KMS-11 (cell line): ENCODE data around the gene UBE2E2.

Experiments used
- H2AFZ ChIP-seq: fragments of 200-600 bp; sonication (generic); 2 replicates; pipeline ENCODE4 v1.6.1; 2016; ENCODE audit warnings: antibody characterized with exemption, mixed run types, low read depth
- H3K27ac ChIP-seq: fragments of 200-600 bp; sonication (generic); 2 replicates; pipeline ENCODE4 v1.6.1; 2016; ENCODE audit warnings: mild to moderate bottlenecking, mixed run types
- H3K27me3 ChIP-seq: fragments of 200-600 bp; sonication (generic); 2 replicates; pipeline ENCODE4 v1.6.1; 2017; ENCODE audit warnings: mild to moderate bottlenecking, low read depth, mixed run types, moderate library complexity; ENCODE audit not compliant: insufficient read depth
- H3K36me3 ChIP-seq: fragments of 200-600 bp; sonication (generic); 2 replicates; pipeline ENCODE4 v1.6.1; 2017; ENCODE audit warnings: mild to moderate bottlenecking, mixed run types; ENCODE audit not compliant: insufficient read depth
- H3K4me1 ChIP-seq: fragments of 200-600 bp; sonication (generic); 2 replicates; pipeline ENCODE4 v1.6.1; 2016; ENCODE audit warnings: mild to moderate bottlenecking, low read depth, mixed run types; ENCODE audit not compliant: poor library complexity, severe bottlenecking
- H3K4me2 ChIP-seq: fragments of 200-600 bp; sonication (generic); 2 replicates; pipeline ENCODE4 v1.7.0; 2016; ENCODE audit warnings: mild to moderate bottlenecking, mixed run types
- H3K4me3 ChIP-seq: fragments of 200-600 bp; sonication (generic); IDR thresholded peaks from 2 replicates; pipeline ENCODE4 v1.6.1; 2017; ENCODE audit warnings: low read depth, low read length, mixed read lengths; ENCODE audit not compliant: insufficient read depth
- H3K79me2 ChIP-seq: fragments of 200-600 bp; sonication (generic); 2 replicates; pipeline ENCODE4 v1.6.1; 2016; ENCODE audit warnings: low read depth, mixed run types; ENCODE audit not compliant: insufficient read depth
- H3K9ac ChIP-seq: fragments of 200-600 bp; sonication (generic); 2 replicates; pipeline ENCODE4 v1.6.1; 2016; ENCODE audit warnings: mild to moderate bottlenecking, mixed run types
- H4K20me1 ChIP-seq: fragments of 200-600 bp; sonication (generic); 2 replicates; pipeline ENCODE4 v1.6.1; 2016; ENCODE audit warnings: mild to moderate bottlenecking, mixed run types; ENCODE audit not compliant: insufficient read depth
- CTCF ChIP-seq: fragments of 200-600 bp; sonication (generic); conservative IDR thresholded peaks from 2 replicates; pipeline ENCODE4 v1.6.1; 2017; ENCODE audit warnings: low read depth, mild to moderate bottlenecking, antibody characterized with exemption, low read length, moderate library complexity, mixed read lengths

Gene UBE2E2

DNA sequence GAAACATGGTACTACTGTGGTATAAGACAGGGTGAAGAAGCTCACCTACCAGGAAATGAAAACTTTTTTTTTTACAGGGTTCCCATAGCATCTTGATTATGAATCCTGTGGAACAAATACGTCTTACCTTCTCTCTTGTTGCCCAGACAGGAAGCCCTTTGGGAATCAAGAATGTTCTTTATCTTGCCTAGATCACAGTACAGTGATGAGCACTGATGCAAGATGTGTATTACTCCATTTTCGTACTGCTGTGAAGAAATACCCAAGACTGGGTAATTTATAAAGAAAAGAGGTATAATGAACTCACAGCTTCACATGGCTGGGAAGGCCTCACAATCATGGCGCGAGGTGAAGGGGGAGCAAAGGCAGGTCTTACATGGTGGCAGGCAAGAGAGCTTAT is 281.3 kb downstream of the UBE2E2 start:
- Histone ChIP-seq H2AFZ (no peak overlapping the region), H4K20me1 (no peaks in the 10 kb centered on the region), H3K79me2 (no peaks in the 10 kb centered on the region), H3K4me1 (no peaks in the 10 kb centered on the region), H3K9ac (no peak overlapping the region), H3K27me3 (no peaks in the 10 kb centered on the region), H3K27ac (no peak overlapping the region), H3K4me3 (no peak overlapping the region), H3K36me3 (no peaks in the 10 kb centered on the region), H3K4me2 (no peak overlapping the region)
- TF ChIP-seq CTCF = no peak

- no peak for TF ChIP-seq CTCF
- no peaks in the 10 kb centered on the region for H4K20me1 ChIP-seq
Measured at GRCh38 chr3:23485922-23486321, 282.8 kb downstream of the UBE2E2 start.

DNA sequence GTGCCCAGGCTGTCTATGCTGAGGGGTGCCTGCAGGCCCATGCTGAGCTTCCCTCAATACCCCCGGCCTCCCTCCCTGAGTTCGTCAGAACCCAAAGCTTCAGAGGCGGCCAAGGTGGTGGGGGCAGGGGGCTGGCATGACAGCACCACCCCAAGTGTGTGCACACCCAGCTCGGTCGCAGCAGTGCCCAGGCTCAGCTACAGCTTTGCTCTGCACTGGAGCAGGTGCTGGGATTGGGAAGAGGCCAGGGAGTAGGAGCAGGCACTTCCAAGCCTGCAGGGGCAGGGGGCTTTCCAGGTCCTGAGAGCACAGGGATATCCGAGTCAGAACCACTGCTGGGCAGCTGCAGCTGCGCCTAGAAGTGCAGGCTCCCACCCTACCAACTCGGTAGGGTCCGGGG is 283.9 kb downstream of the UBE2E2 start:
- TF ChIP-seq CTCF = no peak
- no peaks in the 10 kb centered on the region for H3K36me3 ChIP-seq
- no peaks in the 10 kb centered on the region for H3K79me2 ChIP-seq
- H3K9ac ChIP-seq = no peak overlapping the region
- no peak overlapping the region for H3K4me2 ChIP-seq
- no peaks in the 10 kb centered on the region for H4K20me1 ChIP-seq
- H3K27ac ChIP-seq = no peak overlapping the region
- no peaks in the 10 kb centered on the region for H3K4me1 ChIP-seq
- H3K4me3 ChIP-seq = no peak overlapping the region
- H3K27me3 ChIP-seq = no peaks in the 10 kb centered on the region
- H2AFZ ChIP-seq = no peak overlapping the region

More at GRCh38 chr3:23485922-23486321, 282.8 kb downstream of the UBE2E2 start:
- H3K4me1 ChIP-seq = no peaks in the 10 kb centered on the region
- no peaks in the 10 kb centered on the region for H3K79me2 ChIP-seq
- no peak overlapping the region for H3K27ac ChIP-seq
- H3K4me2 ChIP-seq = no peak overlapping the region
- H3K27me3 ChIP-seq = no peaks in the 10 kb centered on the region
- no peak overlapping the region for H3K9ac ChIP-seq
- no peak overlapping the region for H3K4me3 ChIP-seq
- no peaks in the 10 kb centered on the region for H3K36me3 ChIP-seq
- no peak overlapping the region for H2AFZ ChIP-seq

- Histone ChIP-seq H2AFZ (no peak overlapping the region), H3K4me2 (no peak overlapping the region), H3K79me2 (no peaks in the 10 kb centered on the region), H4K20me1 (no peaks in the 10 kb centered on the region), H3K4me3 (no peak overlapping the region), H3K36me3 (no peaks in the 10 kb centered on the region), H3K27me3 (no peaks in the 10 kb centered on the region), H3K9ac (no peak overlapping the region), H3K27ac (no peak overlapping the region), H3K4me1 (no peaks in the 10 kb centered on the region)
- no peak for TF ChIP-seq CTCF
Measured at GRCh38 chr3:23488618-23489017, 285.5 kb downstream of the UBE2E2 start.
